ENCODE results near the gene ZNF574.

The ZNF574 gene

GRCh38 chr19:42105368-42105767 is 29.4 kb downstream of the ZNF574 start:
- H3K27me3 ChIP-seq (ENCODE audit: control insufficient read depth, insufficient read depth, low read length) = no peaks in the 10 kb centered on the region
- no peak overlapping the region for H3K4me2 ChIP-seq (ENCODE audit: low read length)
- no peak overlapping the region for H3K27ac ChIP-seq
- no peaks in the 10 kb centered on the region for H3K36me3 ChIP-seq (ENCODE audit: control insufficient read depth, insufficient read depth, low read length)
- no peak overlapping the region for H3K9ac ChIP-seq
- H3K79me2 ChIP-seq = no peaks in the 10 kb centered on the region
- no peak overlapping the region for H2AFZ ChIP-seq
- no peaks in the 10 kb centered on the region for H3K9me3 ChIP-seq (ENCODE audit: control insufficient read depth, low read length)
- H3K4me1 ChIP-seq = peaks cover 9% of the 10 kb centered on the region
- no peak overlapping the region for H3K4me3 ChIP-seq (ENCODE audit: low read depth, low read length)
- no peak for TF ChIP-seq CTCF (IDR thresholded peaks at IDR 0.05)

- no peak overlapping the region for H3K27ac ChIP-seq
- H3K9ac ChIP-seq = no peak overlapping the region
- no peaks in the 10 kb centered on the region for H3K36me3 ChIP-seq (ENCODE audit: control insufficient read depth, insufficient read depth, low read length)
- TF ChIP-seq CTCF (IDR thresholded peaks at IDR 0.05) = peak; percentile 99
- H2AFZ ChIP-seq = peak overlapping the region; percentile 17
- no peaks in the 10 kb centered on the region for H3K79me2 ChIP-seq
- peaks cover 9% of the 10 kb centered on the region for H3K4me1 ChIP-seq
- no peak overlapping the region for H3K4me3 ChIP-seq (ENCODE audit: low read depth, low read length)
- H3K9me3 ChIP-seq (ENCODE audit: control insufficient read depth, low read length) = no peaks in the 10 kb centered on the region
- H3K27me3 ChIP-seq (ENCODE audit: control insufficient read depth, insufficient read depth, low read length) = no peaks in the 10 kb centered on the region
- no peak overlapping the region for H3K4me2 ChIP-seq (ENCODE audit: low read length)
Measured at GRCh38 chr19:42108527-42109389, 32.8 kb downstream of the ZNF574 start.

GRCh38 chr19:42109896-42110295 is 33.9 kb downstream of the ZNF574 start:
- Histone ChIP-seq H3K4me1 (peaks cover 21% of the 10 kb centered on the region), H3K9ac (no peak overlapping the region), H2AFZ (no peak overlapping the region), H3K27me3 (ENCODE audit: control insufficient read depth, insufficient read depth, low read length) (no peaks in the 10 kb centered on the region), H3K4me3 (ENCODE audit: low read depth, low read length) (no peak overlapping the region), H3K36me3 (ENCODE audit: control insufficient read depth, insufficient read depth, low read length) (no peaks in the 10 kb centered on the region), H3K79me2 (no peaks in the 10 kb centered on the region), H3K27ac (no peak overlapping the region), H3K9me3 (ENCODE audit: control insufficient read depth, low read length) (no peaks in the 10 kb centered on the region), H3K4me2 (ENCODE audit: low read length) (no peak overlapping the region)
- TF ChIP-seq CTCF (IDR thresholded peaks at IDR 0.05) = no peak

- no peaks in the 10 kb centered on the region for H3K27me3 ChIP-seq (ENCODE audit: control insufficient read depth, insufficient read depth, low read length)
- H3K9ac ChIP-seq = no peak overlapping the region
- no peak overlapping the region for H3K27ac ChIP-seq
- no peaks in the 10 kb centered on the region for H3K79me2 ChIP-seq
- TF ChIP-seq CTCF (IDR thresholded peaks at IDR 0.05) = no peak
- H3K4me2 ChIP-seq (ENCODE audit: low read length) = no peak overlapping the region
- H3K4me3 ChIP-seq (ENCODE audit: low read depth, low read length) = no peak overlapping the region
- no peaks in the 10 kb centered on the region for H3K9me3 ChIP-seq (ENCODE audit: control insufficient read depth, low read length)
- H3K4me1 ChIP-seq = peaks cover 26% of the 10 kb centered on the region
- H3K36me3 ChIP-seq (ENCODE audit: control insufficient read depth, insufficient read depth, low read length) = no peaks in the 10 kb centered on the region
- H2AFZ ChIP-seq = no peak overlapping the region
Measured at GRCh38 chr19:42110658-42111057, 34.7 kb downstream of the ZNF574 start.

DNA sequence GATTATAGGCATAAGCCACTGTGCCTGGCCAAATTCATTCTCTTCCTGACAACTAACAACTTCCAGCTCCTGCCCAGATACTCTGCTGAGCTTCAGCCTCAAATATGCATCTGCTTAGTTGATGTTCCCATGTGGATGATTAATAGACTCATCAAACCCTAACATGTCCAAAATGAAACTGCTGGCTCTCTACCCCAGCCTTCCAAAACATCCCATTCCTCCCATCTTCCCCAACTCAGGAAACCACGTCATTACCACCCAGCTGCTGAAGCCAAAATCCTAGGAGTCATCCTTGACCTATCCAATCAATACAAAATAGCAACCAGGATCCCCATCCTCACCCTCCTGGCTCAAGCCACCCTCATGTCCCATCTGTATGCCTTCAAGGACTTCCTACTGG is 35.4 kb downstream of the ZNF574 start:
- Histone ChIP-seq H3K4me1 (peaks cover 26% of the 10 kb centered on the region), H3K4me3 (ENCODE audit: low read depth, low read length) (no peak overlapping the region), H3K4me2 (ENCODE audit: low read length) (no peak overlapping the region), H3K27me3 (ENCODE audit: control insufficient read depth, insufficient read depth, low read length) (no peaks in the 10 kb centered on the region), H3K27ac (no peak overlapping the region), H3K9me3 (ENCODE audit: control insufficient read depth, low read length) (no peaks in the 10 kb centered on the region), H3K79me2 (no peaks in the 10 kb centered on the region), H3K9ac (no peak overlapping the region), H2AFZ (no peak overlapping the region), H3K36me3 (ENCODE audit: control insufficient read depth, insufficient read depth, low read length) (no peaks in the 10 kb centered on the region)
- TF ChIP-seq CTCF (IDR thresholded peaks at IDR 0.05) = no peak

Measured in parathyroid adenoma (tissue), 2 donors.